ENCODE measurements around the gene BICC1. TPM values are rescaled to one million over a fixed set of nuclear protein-coding genes. Genes with fewer than 3 reads are reported as not detected.

Gene BICC1
- total RNA-seq, 4 donors from 2014 or later, result 9.3 to 20.8 (median 12.5) TPM

DNA sequence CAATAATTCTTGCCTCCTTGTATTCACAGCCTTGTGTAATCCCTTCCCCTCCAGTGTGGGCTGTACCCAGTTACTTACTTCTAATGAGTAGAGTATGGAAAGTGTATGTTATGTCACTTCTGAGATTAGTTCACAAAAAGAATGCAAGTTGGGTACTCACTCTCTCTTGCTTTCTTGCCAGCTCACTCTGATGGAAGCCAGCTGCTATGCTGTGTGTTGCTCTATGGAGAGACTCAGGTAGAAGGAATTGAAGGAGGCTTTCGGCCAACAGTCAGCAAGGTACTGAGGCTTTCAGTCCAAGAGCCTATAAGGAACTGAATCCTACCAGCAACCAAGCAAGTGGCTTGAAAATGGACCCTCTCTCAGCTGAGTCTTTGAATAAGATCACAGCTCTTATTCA, 9.7 kb upstream of the BICC1 start:
- intact Hi-C loops (cut with DNase I), result no loop called here

GRCh38 chr10:58508316-58508715, 4.4 kb upstream of the BICC1 start:
- 61 to 64% methylated on average over 2 of the region's 2 CpGs for WGBS, 2 donors
- TF ChIP-seq POLR2A (IDR thresholded peaks at IDR 0.05), result no peak
- TF ChIP-seq, protein P1, sequence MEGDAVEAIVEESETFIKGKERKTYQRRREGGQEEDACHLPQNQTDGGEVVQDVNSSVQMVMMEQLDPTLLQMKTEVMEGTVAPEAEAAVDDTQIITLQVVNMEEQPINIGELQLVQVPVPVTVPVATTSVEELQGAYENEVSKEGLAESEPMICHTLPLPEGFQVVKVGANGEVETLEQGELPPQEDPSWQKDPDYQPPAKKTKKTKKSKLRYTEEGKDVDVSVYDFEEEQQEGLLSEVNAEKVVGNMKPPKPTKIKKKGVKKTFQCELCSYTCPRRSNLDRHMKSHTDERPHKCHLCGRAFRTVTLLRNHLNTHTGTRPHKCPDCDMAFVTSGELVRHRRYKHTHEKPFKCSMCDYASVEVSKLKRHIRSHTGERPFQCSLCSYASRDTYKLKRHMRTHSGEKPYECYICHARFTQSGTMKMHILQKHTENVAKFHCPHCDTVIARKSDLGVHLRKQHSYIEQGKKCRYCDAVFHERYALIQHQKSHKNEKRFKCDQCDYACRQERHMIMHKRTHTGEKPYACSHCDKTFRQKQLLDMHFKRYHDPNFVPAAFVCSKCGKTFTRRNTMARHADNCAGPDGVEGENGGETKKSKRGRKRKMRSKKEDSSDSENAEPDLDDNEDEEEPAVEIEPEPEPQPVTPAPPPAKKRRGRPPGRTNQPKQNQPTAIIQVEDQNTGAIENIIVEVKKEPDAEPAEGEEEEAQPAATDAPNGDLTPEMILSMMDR (IDR thresholded peaks at IDR 0.05), result no peak
- intact Hi-C loops (cut with DNase I), result no loop called here

More for the DNA sequence above, 9.7 kb upstream of the BICC1 start:
- TF ChIP-seq POLR2A (IDR thresholded peaks at IDR 0.05), result no peak
- TF ChIP-seq, protein P1 (IDR thresholded peaks at IDR 0.05), result no peak
- Histone ChIP-seq H3K36me3 (no peaks in the 10 kb centered on the region), H3K4me3 (replicated peaks in 1 of 3) (no peak overlapping the region), H3K9me3 (no peaks in the 10 kb centered on the region), H3K27ac (no peak overlapping the region), H3K27me3 (no peaks in the 10 kb centered on the region), H3K4me1 (no peaks in the 10 kb centered on the region)
- DNase-seq, result no peak
- WGBS, 2 donors, result 93 to 100% methylated on average over 1 of the region's 1 CpG

GRCh38 chr10:58511765-58512490, 744 bp upstream of the BICC1 start:
- DNase-seq, result peak in 1 of 2 donors; percentile 3
- peak overlapping the region in 1 of 3 donors; percentile 45 for H3K27ac ChIP-seq

More at GRCh38 chr10:58508316-58508715, 4.4 kb upstream of the BICC1 start:
- Histone ChIP-seq H3K36me3 (no peaks in the 10 kb centered on the region), H3K4me1 (no peaks in the 10 kb centered on the region), H3K27ac (no peak overlapping the region), H3K27me3 (no peaks in the 10 kb centered on the region), H3K9me3 (no peaks in the 10 kb centered on the region), H3K4me3 (replicated peaks in 1 of 3) (no peak overlapping the region)
- DNase-seq, result no peak

GRCh38 chr10:58513188-58514110, 777 bp downstream of the BICC1 start:
- WGBS, 2 donors, result 2 to 3% methylated on average over 16 to 46 of the region's 53 CpGs
- TF ChIP-seq, protein P1 (IDR thresholded peaks at IDR 0.05), result no peak
- peak in 1 of 2 donors; percentile 23 for TF ChIP-seq POLR2A (IDR thresholded peaks at IDR 0.05)
- Histone ChIP-seq H3K36me3 (no peaks in the 10 kb centered on the region), H3K27ac (peak overlapping the region in 2 of 3 donors; percentile 2 to 28), H3K9me3 (no peaks in the 10 kb centered on the region), H3K4me1 (no peaks in the 10 kb centered on the region), H3K4me3 (replicated peaks in 1 of 3) (peak overlapping the region; percentile 33 to 54 (median 48)), H3K27me3 (no peaks in the 10 kb centered on the region)
- peak; percentile 26 to 38 for DNase-seq
- intact Hi-C loops (cut with DNase I), result no loop called here

More at GRCh38 chr10:58511765-58512490, 744 bp upstream of the BICC1 start:
- Histone ChIP-seq H3K9me3 (no peaks in the 10 kb centered on the region), H3K27me3 (no peaks in the 10 kb centered on the region), H3K4me1 (no peaks in the 10 kb centered on the region), H3K36me3 (no peaks in the 10 kb centered on the region), H3K4me3 (replicated peaks in 1 of 3) (peak overlapping the region in 1 of 3 donors; percentile 30)
- TF ChIP-seq, protein P1 (IDR thresholded peaks at IDR 0.05), result no peak
- WGBS, 2 donors, result 18% methylated on average over 26 of the region's 26 CpGs
- intact Hi-C loops (cut with DNase I), result no loop called here

Measured in thyroid gland (tissue), 4 donors.